ENCODE measurements around the gene BDKRB2.

The BDKRB2 gene

DNA sequence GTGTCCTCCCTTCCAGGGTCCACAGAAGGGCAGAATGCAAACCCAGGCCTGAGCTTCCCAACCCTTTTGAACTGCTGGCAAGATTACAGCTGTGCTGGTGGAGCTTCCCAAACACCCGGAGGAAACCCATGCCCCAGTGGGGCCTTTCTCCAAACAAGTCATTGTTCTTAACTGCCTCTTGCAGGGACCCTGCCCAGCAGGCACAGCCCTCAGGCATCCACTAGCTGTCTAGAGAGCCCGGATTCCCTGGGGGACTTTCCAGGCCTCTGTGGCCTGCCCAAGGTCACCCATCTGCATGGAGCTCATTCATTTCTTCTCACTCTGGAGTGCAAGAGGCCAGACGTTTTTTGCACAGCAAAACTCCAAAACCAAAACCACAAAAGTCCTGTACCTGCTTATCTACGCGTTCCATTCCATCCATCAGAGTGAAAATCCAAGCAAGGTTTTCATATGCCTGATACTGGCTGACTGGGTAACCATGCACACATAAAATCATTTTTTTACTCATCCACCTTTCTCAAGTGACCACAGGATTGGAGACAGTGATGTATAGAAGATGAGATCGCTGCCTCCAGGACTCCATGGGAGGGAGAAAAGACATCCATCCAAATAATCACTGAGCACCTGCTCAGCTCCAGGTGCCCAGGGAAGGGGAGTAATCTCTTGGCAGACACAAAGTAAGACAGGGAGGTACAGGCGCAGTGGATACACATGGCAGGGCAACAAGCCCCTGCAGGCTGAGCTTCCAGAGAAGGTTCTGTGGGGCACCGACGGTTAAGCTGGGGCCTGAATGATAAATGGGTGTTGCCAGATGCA is 17.2 kb upstream of the BDKRB2 start:
- Histone ChIP-seq H3K36me3 (ENCODE audit: insufficient read depth) (no peaks in the 10 kb centered on the region), H4K20me1 (ENCODE audit: insufficient read depth) (no peaks in the 10 kb centered on the region), H3K27me3 (ENCODE audit: insufficient read depth, low read depth) (no peaks in the 10 kb centered on the region), H3K9ac (no peak overlapping the region), H3K4me2 (no peak overlapping the region), H3K4me1 (ENCODE audit: low read depth, poor library complexity, severe bottlenecking) (no peaks in the 10 kb centered on the region), H3K27ac (no peak overlapping the region), H2AFZ (ENCODE audit: low read depth) (no peak overlapping the region), H3K4me3 (IDR thresholded peaks at IDR 0.05; ENCODE audit: insufficient read depth, low read depth, low read length) (no peak overlapping the region), H3K79me2 (ENCODE audit: insufficient read depth, low read depth) (no peaks in the 10 kb centered on the region)
- TF ChIP-seq CTCF (conservative IDR thresholded peaks at IDR 0.05; ENCODE audit: low read depth, low read length) = no peak

GRCh38 chr14:96189281-96189711 is 15.3 kb upstream of the BDKRB2 start:
- H4K20me1 ChIP-seq (ENCODE audit: insufficient read depth) = no peaks in the 10 kb centered on the region
- no peak overlapping the region for H2AFZ ChIP-seq (ENCODE audit: low read depth)
- H3K4me2 ChIP-seq = no peak overlapping the region
- H3K27ac ChIP-seq = no peak overlapping the region
- no peaks in the 10 kb centered on the region for H3K27me3 ChIP-seq (ENCODE audit: insufficient read depth, low read depth)
- no peak for TF ChIP-seq CTCF (conservative IDR thresholded peaks at IDR 0.05; ENCODE audit: low read depth, low read length)
- H3K9ac ChIP-seq = no peak overlapping the region
- no peaks in the 10 kb centered on the region for H3K4me1 ChIP-seq (ENCODE audit: low read depth, poor library complexity, severe bottlenecking)
- no peak overlapping the region for H3K4me3 ChIP-seq (IDR thresholded peaks at IDR 0.05; ENCODE audit: insufficient read depth, low read depth, low read length)
- no peaks in the 10 kb centered on the region for H3K36me3 ChIP-seq (ENCODE audit: insufficient read depth)
- H3K79me2 ChIP-seq (ENCODE audit: insufficient read depth, low read depth) = no peaks in the 10 kb centered on the region

GRCh38 chr14:96191353-96191752 is 13.3 kb upstream of the BDKRB2 start:
- no peaks in the 10 kb centered on the region for H3K79me2 ChIP-seq (ENCODE audit: insufficient read depth, low read depth)
- no peak overlapping the region for H3K27ac ChIP-seq
- no peaks in the 10 kb centered on the region for H3K36me3 ChIP-seq (ENCODE audit: insufficient read depth)
- no peak overlapping the region for H3K9ac ChIP-seq
- H2AFZ ChIP-seq (ENCODE audit: low read depth) = no peak overlapping the region
- TF ChIP-seq CTCF (conservative IDR thresholded peaks at IDR 0.05; ENCODE audit: low read depth, low read length) = no peak
- H3K27me3 ChIP-seq (ENCODE audit: insufficient read depth, low read depth) = no peaks in the 10 kb centered on the region
- H3K4me2 ChIP-seq = no peak overlapping the region
- H3K4me3 ChIP-seq (IDR thresholded peaks at IDR 0.05; ENCODE audit: insufficient read depth, low read depth, low read length) = no peak overlapping the region
- no peaks in the 10 kb centered on the region for H3K4me1 ChIP-seq (ENCODE audit: low read depth, poor library complexity, severe bottlenecking)
- H4K20me1 ChIP-seq (ENCODE audit: insufficient read depth) = no peaks in the 10 kb centered on the region

- H4K20me1 ChIP-seq (ENCODE audit: insufficient read depth) = no peaks in the 10 kb centered on the region
- no peaks in the 10 kb centered on the region for H3K36me3 ChIP-seq (ENCODE audit: insufficient read depth)
- H3K9ac ChIP-seq = no peak overlapping the region
- H3K79me2 ChIP-seq (ENCODE audit: insufficient read depth, low read depth) = no peaks in the 10 kb centered on the region
- TF ChIP-seq CTCF (conservative IDR thresholded peaks at IDR 0.05; ENCODE audit: low read depth, low read length) = no peak
- H3K4me1 ChIP-seq (ENCODE audit: low read depth, poor library complexity, severe bottlenecking) = no peaks in the 10 kb centered on the region
- H2AFZ ChIP-seq (ENCODE audit: low read depth) = no peak overlapping the region
- no peak overlapping the region for H3K4me3 ChIP-seq (IDR thresholded peaks at IDR 0.05; ENCODE audit: insufficient read depth, low read depth, low read length)
- H3K4me2 ChIP-seq = no peak overlapping the region
- H3K27me3 ChIP-seq (ENCODE audit: insufficient read depth, low read depth) = no peaks in the 10 kb centered on the region
- H3K27ac ChIP-seq = no peak overlapping the region
These were observed 12.7 kb upstream of the BDKRB2 start for GRCh38 chr14:96191841-96192462.

Measured in KMS-11 (cell line).